GM10847 (cell line): Measurements from ENCODE around the gene RBM43.

Experiments
- POLR2A ChIP-seq: IDR thresholded peaks from 2 replicates; pipeline ENCODE4 v1.6.1; 2011; ENCODE audit not compliant: insufficient read length; ENCODE audit errors: extremely low read depth

RBM43 gene

DNA sequence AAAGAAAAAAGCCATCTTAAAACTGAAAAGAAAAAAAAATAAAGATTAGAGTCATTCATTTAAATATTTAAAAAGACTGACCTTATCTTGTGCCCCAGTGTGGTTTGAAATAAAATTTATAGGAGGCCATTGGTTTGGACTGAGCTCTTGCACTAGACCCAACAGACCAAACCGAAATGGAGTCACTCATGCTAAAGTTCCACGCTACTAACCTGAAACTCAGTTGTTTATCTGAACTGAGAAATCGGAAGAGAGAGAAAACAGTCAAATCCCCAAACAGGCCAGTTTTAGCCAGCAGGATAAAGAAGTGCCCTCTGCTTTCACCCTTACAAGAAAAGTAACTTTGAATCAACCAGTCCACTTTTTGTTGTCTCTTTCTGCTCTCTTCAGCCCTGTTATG is 18.2 kb downstream of the RBM43 start:
- TF ChIP-seq POLR2A = no peak

DNA sequence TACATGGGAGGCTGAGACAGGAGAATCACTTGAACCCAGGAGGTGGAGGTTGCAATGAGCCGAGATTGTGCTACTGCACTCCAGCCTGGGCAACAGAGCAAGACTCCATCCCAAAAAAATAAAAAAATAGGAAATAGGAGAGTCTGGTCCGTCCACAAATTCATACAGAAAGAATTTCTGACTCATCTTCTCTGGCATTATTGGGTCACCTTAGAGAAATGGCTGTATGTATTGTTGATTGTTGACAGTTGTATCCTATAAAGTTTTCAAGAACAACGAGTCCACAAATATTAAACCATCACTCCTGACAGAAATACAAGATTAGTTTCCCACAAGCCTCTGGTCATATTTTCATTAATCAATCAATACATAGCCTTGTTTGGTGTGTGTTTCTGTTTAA is 20.4 kb downstream of the RBM43 start:
- no peak for TF ChIP-seq POLR2A

DNA sequence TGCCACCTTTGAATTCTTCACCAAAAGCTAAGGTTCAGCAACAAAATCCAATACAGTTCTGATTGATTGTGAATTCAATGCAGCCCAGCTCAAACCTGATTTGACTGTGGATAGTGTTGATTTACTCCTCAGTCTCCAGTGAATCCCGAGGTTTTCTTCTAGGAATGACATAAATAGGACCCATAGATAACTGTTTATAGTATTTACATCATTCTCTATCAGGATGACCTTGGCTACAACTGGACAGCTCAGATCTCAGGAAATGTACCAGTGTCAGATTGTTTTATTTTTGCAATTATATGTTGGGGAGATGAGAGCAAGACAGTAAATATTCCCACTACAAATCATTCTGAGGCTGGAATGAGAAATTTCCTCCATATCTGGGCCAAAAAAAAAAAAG is 21.2 kb downstream of the RBM43 start:
- no peak for TF ChIP-seq POLR2A

DNA sequence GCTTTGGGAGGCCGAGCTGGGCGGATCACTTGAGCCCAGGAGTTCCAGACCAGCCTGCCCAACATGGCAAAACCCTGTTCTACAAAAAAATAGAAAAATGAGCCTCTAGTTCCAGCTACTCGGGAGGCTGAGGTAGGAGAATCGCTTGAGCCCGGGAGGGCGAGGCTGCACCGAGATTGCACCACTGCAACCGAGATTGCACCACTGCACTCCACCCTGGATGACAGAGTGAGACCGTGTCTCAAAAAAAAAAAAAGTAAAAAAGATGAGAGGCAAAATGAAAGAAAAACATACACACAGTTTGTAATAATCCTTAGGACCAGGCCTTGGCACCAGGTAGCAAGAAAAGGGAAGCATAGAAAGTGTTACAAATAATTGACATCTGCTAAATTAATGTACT is 22.0 kb downstream of the RBM43 start:
- no peak for TF ChIP-seq POLR2A

DNA sequence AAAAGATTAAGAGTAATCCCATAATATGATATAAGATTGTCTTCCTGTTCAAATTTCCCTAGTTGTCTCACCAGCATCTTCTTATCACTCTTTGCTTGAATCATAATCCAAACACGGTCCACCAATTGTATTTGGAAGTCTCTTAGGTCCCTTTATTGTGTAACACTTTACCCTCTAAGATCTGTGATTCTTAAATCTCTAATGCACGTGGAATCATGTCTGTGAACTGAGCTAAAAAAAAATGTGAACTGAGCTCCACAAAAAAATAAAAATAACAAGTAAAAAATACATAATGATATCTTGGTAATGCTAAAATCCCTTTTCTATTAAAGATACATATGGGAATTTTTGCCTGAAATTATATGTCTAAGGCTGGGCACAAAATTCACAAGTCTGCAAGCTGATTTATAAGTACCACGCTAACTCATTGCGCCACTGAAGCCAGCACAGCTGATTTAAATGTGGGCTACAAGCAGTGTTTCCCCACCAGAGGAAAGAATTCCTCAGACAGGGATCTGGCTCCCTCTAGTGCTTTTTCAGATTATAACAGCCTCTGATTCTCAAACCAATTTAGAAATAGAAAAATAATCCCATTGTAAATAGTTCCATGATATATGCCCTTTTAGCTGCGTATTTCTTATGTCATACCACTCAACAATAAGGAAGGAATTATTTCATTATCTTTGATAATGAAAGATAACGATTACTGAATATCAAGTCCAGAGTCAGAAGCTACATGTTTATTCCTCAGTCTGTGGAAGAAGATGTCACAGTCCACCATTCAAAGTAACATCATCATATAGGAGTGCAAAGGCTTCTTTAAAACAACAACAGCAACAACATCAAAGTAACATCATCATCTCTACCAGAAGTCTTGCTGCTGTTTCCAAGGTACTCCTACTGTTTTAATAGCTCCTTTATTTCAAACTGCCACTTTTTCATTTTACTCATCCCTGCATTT is 22.9 kb downstream of the RBM43 start:
- no peak for TF ChIP-seq POLR2A

DNA sequence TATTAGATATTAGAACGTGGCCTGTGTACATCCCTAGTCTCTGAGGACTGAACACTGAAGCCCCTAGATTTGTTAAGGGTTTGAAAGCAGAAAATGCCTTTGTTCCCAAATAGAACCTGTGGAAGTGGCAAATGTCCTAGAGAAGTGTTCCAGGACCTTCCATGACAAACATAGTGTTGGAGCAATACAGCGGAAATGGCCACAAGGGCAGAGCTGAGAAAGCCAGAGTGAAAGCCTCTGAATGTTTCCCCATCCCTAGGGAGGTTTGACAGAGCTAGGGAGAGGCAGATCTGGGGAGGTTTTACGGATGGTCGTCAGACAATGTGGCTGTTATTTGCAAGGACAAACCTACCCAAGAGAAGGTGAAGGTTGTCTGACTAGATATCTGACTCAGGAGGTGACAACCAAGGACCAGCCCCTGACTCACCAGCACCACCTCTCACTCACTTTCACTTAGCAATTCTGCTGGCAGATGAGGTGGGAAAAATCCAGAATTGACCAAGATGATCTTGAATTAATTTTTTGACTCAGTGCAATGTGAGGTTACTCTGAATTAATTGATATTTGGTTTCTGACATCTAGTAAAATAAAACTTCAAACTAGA is 24.1 kb downstream of the RBM43 start:
- no peak for TF ChIP-seq POLR2A

DNA sequence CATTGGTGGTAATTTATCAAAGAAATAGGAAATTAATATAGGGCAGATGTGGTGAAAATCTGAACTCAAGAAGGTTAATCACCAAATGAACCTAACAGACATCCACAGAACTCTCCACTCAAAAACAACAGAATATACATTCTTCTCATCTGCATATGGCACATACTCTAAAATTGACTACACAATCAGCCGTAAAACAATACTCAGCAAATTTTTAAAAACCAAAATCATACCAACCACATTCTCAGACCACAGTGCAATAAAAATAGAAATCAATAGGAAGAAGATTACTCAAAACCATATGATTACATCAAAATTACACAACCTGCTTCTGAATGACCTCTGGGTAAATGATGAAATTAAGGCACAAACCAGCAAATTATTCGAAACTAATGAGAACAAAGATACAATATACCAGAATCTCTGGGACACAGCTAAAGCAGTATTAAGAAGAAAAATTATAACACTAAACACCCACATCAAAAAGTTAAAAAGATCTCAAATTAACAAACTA is 31.0 kb downstream of the RBM43 start:
- TF ChIP-seq POLR2A = no peak

DNA sequence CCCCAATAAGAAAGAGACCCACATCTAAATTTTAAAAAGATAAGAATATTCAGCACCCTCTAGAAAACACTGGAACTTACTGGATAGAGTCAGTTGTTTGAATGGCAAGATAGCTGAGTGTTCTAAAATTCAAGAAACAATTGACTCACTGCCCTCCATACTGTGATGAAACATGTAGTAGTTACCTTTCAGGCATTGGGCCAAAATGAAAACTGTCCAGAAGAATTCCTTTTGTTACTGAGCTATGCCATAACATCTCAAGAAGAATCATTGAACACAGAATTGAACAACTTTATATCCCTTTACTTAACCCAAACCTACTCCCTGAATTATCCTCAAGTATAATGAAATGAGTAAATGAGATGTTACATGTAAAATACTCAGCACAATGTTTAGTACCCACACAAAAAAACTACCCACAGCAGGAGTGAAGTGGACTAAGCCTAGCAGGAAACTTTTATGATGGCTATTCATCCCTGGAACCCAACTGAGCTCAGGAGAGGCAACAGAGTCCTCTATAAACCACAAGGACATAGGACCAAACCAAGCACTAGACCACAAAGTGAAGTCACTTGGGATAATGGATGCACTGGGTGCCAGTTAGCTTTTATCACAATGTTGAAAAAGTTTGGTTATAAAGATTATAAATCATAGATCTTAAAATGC is 32.7 kb downstream of the RBM43 start:
- TF ChIP-seq POLR2A = no peak

DNA sequence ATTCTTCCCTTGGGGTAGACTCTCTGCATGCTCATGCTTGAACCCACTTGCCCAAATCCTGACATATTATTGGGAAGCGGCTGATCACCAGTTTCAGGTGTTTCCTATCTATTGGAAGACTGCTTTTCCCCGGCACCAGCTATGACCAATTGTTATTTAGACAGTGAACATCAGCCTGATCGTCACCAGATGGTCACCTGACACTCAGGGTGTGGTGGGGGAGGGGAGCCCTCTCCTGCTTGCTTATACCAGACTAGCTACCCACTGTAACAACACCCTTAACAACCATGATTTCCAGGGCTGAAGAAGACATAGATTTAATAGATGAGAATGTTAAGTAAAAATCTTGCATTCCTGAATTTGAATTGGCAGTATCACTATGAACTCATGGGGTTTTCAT is 44.3 kb downstream of the RBM43 start:
- no peak for TF ChIP-seq POLR2A

DNA sequence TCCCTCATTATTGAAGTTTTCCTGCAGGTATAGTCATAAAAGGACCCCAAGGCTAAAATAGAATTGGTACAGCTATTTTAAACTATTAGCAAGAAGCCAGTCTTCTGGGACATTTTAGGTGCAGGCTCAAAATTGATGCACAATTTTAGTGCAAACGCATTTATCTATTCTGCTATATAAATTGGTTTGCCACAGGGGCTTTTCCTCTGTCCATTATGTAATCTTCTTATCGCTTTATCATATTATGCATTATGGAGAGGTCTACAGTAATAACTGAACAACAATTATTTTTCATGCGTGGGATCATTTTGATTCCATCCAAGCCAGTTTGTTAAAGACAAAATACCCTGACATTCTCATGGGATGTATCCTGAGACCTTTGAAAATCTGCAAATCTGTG is 54.6 kb downstream of the RBM43 start:
- no peak for TF ChIP-seq POLR2A

DNA sequence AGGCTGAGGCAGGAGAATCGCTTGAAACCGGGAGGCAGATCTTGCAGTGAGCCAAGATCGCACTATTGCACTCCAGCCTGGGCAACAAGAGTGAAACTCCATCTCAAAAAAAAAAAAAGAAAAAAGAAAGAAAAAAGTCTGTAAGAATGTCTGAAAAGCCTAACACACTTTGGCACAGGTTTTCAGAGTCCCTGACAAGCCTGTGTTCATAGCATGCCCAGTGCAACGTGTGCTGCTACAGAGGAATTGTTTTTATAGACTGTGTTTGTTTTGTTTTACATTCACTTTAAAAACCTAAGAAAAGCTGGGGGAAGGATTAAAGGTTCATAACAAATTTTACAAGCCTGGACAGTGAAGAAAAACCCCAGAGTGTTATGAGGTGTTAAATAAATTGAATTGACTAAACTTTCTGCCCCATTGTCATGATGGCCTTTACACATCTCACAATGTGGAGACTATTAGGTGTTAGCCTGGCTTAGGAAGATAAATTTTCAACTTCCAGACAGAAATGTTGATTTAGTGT is 55.2 kb downstream of the RBM43 start:
- TF ChIP-seq POLR2A = no peak

DNA sequence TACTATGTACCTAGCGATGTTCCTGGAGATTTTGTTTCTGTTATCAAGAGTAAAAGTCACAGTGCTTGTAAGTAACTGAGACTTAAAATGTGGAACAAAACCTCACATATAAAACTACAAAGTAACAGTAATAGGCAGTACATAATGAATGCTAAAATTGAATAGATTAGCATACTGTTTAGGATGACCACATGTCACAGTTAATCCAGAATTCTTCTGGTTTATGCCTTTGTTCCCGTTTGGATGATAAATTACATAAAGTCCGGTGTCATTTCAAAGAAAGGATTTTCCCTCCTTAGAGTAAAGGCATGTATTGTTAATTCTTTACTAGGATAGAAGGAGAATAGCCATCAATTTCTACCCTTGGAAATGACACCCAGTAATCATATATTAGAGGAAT is 56.1 kb downstream of the RBM43 start:
- TF ChIP-seq POLR2A = no peak

DNA sequence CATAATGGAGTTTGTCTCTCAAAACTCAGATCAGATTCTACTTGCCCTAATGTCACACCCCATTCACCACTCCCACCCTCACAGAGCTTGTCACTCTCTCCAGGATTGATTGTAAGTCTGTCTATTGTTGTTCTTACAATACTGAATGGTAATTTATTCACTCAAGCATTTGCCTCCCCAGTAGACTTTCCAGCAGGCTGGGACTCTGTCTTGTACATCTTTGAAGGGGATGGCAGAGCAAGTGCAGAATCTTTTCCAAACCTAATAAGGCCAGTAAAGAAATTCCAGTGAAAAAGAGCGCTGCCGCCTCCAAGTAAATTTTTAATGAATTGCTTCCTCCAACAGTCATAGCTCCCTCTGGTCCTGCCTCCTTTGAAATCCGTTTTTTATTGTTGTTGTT is 56.9 kb downstream of the RBM43 start:
- no peak for TF ChIP-seq POLR2A

DNA sequence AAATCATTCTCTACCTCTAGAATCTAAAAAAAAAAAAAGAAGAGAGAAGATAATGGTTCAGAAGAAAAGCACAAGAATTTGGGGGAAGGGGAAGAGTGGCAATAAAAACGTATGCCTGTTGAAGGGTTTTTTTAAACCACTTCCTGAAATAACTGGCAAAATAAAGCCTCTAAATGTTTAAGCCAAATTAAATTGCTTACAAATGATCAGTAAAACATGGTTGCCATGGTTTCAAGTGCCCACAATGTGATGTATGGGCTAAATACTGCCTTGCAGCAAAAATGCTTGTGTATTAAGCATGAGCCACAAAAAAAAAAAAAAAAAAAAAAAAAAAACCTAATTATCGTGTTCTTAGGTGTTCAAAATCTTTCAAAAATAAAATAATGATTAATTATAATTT is 60.8 kb downstream of the RBM43 start:
- TF ChIP-seq POLR2A = no peak

DNA sequence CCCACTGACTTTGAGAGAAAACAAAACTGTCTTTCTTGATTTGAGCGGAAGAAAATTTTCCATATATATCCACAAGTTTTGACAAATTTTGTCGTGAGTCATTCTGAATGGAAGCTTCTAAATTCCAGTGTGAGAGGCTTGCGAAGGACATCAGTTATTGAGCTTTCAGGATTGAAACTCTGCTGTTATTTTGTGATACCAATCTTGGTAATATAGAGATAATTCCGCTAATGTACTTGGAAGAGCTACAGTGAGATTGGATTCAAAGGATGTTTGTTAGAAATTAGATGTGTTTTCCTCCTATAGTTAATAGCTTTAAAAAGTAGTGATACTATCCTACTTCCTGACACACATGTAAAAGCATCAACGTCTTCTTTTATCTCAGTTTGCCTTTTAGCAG is 61.4 kb downstream of the RBM43 start:
- TF ChIP-seq POLR2A = no peak

DNA sequence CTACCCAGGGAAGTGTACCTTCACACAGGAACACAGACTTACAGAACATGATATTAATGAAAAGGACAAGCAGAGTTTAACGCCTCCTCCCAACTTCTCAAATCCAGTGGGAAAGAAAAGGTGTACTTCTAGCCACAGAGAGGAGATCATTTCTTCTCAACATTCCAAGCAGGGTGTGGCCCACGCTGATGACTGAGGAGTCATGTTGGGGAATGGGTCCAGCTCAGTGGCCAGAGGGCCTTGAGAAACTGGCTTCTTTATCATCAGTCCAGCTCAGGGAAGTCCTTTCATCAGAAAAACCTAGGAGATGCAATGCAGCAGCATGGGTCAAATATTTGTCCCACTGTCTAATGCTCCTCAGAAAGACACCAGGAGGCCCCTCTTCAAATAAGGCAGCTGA is 63.0 kb downstream of the RBM43 start:
- TF ChIP-seq POLR2A = no peak
